ENCODE results near the gene TCF7L1.

DNA sequence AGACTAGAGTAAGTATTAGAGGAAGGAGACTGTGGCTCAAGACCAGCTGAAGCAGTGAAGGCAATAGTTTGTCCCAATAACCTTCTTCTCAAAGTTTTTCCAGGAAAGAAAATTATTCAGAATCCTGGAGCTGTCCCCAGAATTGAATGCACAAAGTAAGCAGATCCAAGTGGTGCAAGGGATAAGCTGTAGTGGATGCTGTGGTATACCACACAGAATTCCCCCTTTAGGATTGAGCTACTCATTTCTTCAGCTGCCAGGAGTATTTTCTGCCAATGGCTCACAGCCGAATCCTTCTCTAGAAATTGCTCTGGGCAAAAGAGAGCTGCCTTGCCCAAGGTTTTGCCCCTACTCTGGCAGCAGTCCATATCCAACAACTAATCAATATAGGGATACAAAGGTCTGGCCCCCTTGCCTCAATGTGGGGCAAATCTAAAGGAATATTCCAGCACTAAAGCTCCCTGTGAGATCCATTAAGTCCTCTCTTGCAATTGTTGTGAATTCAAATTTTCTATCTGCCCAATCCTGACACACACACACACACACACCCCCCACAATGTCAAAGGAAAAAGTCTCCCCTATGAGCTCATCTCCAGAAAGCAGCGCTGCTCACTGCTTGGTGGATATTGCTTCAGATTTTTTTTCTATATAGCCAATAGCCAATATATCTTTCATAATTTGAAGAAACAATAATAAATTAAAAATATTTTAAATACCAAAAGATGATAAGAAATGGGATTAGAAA lies 18.4 kb upstream of the TCF7L1 start:
- TF ChIP-seq, protein P1, sequence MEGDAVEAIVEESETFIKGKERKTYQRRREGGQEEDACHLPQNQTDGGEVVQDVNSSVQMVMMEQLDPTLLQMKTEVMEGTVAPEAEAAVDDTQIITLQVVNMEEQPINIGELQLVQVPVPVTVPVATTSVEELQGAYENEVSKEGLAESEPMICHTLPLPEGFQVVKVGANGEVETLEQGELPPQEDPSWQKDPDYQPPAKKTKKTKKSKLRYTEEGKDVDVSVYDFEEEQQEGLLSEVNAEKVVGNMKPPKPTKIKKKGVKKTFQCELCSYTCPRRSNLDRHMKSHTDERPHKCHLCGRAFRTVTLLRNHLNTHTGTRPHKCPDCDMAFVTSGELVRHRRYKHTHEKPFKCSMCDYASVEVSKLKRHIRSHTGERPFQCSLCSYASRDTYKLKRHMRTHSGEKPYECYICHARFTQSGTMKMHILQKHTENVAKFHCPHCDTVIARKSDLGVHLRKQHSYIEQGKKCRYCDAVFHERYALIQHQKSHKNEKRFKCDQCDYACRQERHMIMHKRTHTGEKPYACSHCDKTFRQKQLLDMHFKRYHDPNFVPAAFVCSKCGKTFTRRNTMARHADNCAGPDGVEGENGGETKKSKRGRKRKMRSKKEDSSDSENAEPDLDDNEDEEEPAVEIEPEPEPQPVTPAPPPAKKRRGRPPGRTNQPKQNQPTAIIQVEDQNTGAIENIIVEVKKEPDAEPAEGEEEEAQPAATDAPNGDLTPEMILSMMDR (IDR thresholded peaks at IDR 0.05; ENCODE audit: low read depth, low read length, poor library complexity, severe bottlenecking), result no peak
- no peak for TF ChIP-seq EZH2phosphoT487 (IDR thresholded peaks at IDR 0.05; ENCODE audit: borderline replicate concordance, low read length)
